KMS-11 (cell line): ENCODE results near the gene EIF5B.
"Not testable (repeated sequence)": the region's sequence is repeated elsewhere in the genome, so short reads cannot be mapped to it uniquely, and the experiment has no call there.

ENCODE experiments used
- H2AFZ ChIP-seq: fragments of 200-600 bp; sonication (generic); 2 replicates; pipeline ENCODE4 v1.6.1; 2016; ENCODE audit warnings: antibody characterized with exemption, mixed run types, low read depth
- H3K27ac ChIP-seq: fragments of 200-600 bp; sonication (generic); 2 replicates; pipeline ENCODE4 v1.6.1; 2016; ENCODE audit warnings: mild to moderate bottlenecking, mixed run types
- H3K27me3 ChIP-seq: fragments of 200-600 bp; sonication (generic); 2 replicates; pipeline ENCODE4 v1.6.1; 2017; ENCODE audit warnings: mild to moderate bottlenecking, low read depth, mixed run types, moderate library complexity; ENCODE audit not compliant: insufficient read depth
- H3K36me3 ChIP-seq: fragments of 200-600 bp; sonication (generic); 2 replicates; pipeline ENCODE4 v1.6.1; 2017; ENCODE audit warnings: mild to moderate bottlenecking, mixed run types; ENCODE audit not compliant: insufficient read depth
- H3K4me1 ChIP-seq: fragments of 200-600 bp; sonication (generic); 2 replicates; pipeline ENCODE4 v1.6.1; 2016; ENCODE audit warnings: mild to moderate bottlenecking, low read depth, mixed run types; ENCODE audit not compliant: poor library complexity, severe bottlenecking
- H3K4me2 ChIP-seq: fragments of 200-600 bp; sonication (generic); 2 replicates; pipeline ENCODE4 v1.7.0; 2016; ENCODE audit warnings: mild to moderate bottlenecking, mixed run types
- H3K4me3 ChIP-seq: fragments of 200-600 bp; sonication (generic); IDR thresholded peaks from 2 replicates; pipeline ENCODE4 v1.6.1; 2017; ENCODE audit warnings: low read depth, low read length, mixed read lengths; ENCODE audit not compliant: insufficient read depth
- H3K79me2 ChIP-seq: fragments of 200-600 bp; sonication (generic); 2 replicates; pipeline ENCODE4 v1.6.1; 2016; ENCODE audit warnings: low read depth, mixed run types; ENCODE audit not compliant: insufficient read depth
- H3K9ac ChIP-seq: fragments of 200-600 bp; sonication (generic); 2 replicates; pipeline ENCODE4 v1.6.1; 2016; ENCODE audit warnings: mild to moderate bottlenecking, mixed run types
- H4K20me1 ChIP-seq: fragments of 200-600 bp; sonication (generic); 2 replicates; pipeline ENCODE4 v1.6.1; 2016; ENCODE audit warnings: mild to moderate bottlenecking, mixed run types; ENCODE audit not compliant: insufficient read depth
- TF ChIP-seq, protein P1 (sequence below): fragments of 200-600 bp; sonication (generic); conservative IDR thresholded peaks from 2 replicates; pipeline ENCODE4 v1.6.1; 2017; ENCODE audit warnings: low read depth, mild to moderate bottlenecking, antibody characterized with exemption, low read length, moderate library complexity, mixed read lengths

Gene EIF5B

DNA sequence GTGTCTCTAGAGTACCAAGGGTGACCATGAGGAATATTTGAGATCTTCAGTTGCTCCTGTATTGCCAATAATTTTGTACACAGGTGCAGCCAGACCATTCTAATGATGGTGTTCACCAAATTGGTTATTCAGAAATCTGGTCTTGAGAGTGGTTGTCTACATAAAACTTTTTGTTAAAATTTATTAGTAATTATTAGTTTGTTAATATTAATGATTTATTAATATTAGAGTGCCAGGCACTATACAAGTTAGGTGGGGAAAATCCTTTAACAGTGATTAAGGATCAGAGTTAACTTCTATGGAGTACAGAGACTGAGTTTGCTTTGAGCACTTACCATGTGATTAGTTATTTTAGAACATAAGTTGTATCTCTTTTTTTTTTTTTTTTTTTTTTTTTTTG, 9.0 kb downstream of the EIF5B start:
- H3K4me3 ChIP-seq: no peak overlapping the region
- peaks cover 56% of the 10 kb centered on the region for H4K20me1 ChIP-seq
- H3K36me3 ChIP-seq: no peaks in the 10 kb centered on the region
- peaks cover 99% of the 10 kb centered on the region for H3K79me2 ChIP-seq
- H3K27ac ChIP-seq: no peak overlapping the region
- H2AFZ ChIP-seq: no peak overlapping the region
- TF ChIP-seq, protein P1, sequence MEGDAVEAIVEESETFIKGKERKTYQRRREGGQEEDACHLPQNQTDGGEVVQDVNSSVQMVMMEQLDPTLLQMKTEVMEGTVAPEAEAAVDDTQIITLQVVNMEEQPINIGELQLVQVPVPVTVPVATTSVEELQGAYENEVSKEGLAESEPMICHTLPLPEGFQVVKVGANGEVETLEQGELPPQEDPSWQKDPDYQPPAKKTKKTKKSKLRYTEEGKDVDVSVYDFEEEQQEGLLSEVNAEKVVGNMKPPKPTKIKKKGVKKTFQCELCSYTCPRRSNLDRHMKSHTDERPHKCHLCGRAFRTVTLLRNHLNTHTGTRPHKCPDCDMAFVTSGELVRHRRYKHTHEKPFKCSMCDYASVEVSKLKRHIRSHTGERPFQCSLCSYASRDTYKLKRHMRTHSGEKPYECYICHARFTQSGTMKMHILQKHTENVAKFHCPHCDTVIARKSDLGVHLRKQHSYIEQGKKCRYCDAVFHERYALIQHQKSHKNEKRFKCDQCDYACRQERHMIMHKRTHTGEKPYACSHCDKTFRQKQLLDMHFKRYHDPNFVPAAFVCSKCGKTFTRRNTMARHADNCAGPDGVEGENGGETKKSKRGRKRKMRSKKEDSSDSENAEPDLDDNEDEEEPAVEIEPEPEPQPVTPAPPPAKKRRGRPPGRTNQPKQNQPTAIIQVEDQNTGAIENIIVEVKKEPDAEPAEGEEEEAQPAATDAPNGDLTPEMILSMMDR: no peak
- H3K27me3 ChIP-seq: no peaks in the 10 kb centered on the region
- no peak overlapping the region for H3K4me2 ChIP-seq
- peaks cover 30% of the 10 kb centered on the region for H3K4me1 ChIP-seq
- no peak overlapping the region for H3K9ac ChIP-seq

DNA sequence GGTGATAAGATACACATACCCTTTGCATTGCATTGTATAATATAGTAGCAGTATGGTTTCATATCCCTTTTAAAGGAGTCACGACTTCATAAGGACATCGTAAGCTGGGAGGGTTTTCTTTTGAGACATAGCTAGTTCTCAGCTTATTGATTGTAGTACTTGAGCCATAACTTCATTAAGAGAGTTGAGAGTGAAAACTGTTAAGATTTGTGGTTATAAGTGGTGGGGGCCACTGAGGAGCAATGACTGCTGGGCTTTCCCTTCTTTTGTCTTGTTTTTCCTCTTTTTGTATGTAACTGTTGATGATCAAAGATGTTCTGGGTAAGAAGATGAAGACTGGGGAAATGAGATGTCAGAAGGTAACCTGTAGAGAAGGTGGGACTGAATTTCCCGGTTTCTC, 11.0 kb downstream of the EIF5B start:
- Histone ChIP-seq H3K27me3 (no peaks in the 10 kb centered on the region), H3K27ac (no peak overlapping the region), H3K79me2 (peaks cover 99% of the 10 kb centered on the region), H4K20me1 (peaks cover 41% of the 10 kb centered on the region), H2AFZ (no peak overlapping the region), H3K36me3 (no peaks in the 10 kb centered on the region), H3K4me2 (0 out of 2 replicates have a peak overlapping the region, but pooled peaks have one; percentile 21), H3K4me3 (no peak overlapping the region), H3K4me1 (peaks cover 28% of the 10 kb centered on the region), H3K9ac (no peak overlapping the region)
- TF ChIP-seq, protein P1: no peak

DNA sequence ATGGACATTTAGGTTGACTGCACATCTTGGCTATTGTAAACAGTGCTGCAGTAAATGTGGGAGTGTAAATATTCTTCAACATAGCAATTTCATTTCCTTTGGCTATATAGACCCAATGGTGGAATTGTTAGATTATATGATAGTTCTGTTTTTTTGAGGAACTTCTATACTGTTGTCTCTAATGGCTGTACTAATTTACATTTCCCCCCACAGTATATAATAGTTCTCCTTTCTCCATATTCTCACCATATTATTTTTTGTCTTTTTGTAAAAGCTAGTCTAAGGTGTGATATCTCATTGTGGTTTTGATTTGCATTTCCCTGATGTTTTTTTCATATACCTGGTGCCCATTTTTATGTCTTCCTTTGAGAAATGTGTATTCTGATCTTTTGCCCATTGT, 13.0 kb downstream of the EIF5B start:
- TF ChIP-seq, protein P1: no peak
- Histone ChIP-seq H3K4me1 (peaks cover 28% of the 10 kb centered on the region), H3K79me2 (peaks cover 99% of the 10 kb centered on the region), H2AFZ (no peak overlapping the region), H3K4me3 (no peak overlapping the region), H3K4me2 (no peak overlapping the region), H3K27ac (no peak overlapping the region), H3K9ac (no peak overlapping the region), H3K27me3 (no peaks in the 10 kb centered on the region), H3K36me3 (no peaks in the 10 kb centered on the region), H4K20me1 (peaks cover 30% of the 10 kb centered on the region)

DNA sequence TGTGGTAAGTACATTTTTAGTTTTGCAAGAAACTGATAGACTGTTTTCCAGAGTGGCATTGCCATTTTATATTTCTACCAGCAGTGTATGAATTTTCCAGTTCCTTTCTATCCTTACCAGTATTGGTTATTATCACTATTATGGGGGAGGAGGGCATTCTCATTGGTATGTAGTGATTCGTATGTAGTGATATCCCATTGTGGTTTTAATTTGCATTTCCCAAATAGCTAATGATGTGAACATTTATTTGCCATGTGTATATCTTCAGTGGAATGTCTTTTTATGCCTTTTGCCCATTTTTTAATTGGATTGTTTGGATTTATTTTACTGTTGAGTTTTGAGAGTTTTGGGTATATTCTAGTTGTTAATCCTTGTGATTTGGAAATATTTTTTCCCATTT, 16.9 kb downstream of the EIF5B start:
- H4K20me1 ChIP-seq: peaks cover 15% of the 10 kb centered on the region; the same call in 1 of the 2 replicates
- H3K79me2 ChIP-seq: peaks cover 100% of the 10 kb centered on the region
- no peak overlapping the region for H3K9ac ChIP-seq
- H2AFZ ChIP-seq: no peak overlapping the region
- no peaks in the 10 kb centered on the region for H3K27me3 ChIP-seq
- TF ChIP-seq, protein P1: no peak
- no peak overlapping the region for H3K27ac ChIP-seq
- no peaks in the 10 kb centered on the region for H3K36me3 ChIP-seq
- H3K4me1 ChIP-seq: peaks cover 28% of the 10 kb centered on the region
- no peak overlapping the region for H3K4me2 ChIP-seq
- H3K4me3 ChIP-seq: no peak overlapping the region

DNA sequence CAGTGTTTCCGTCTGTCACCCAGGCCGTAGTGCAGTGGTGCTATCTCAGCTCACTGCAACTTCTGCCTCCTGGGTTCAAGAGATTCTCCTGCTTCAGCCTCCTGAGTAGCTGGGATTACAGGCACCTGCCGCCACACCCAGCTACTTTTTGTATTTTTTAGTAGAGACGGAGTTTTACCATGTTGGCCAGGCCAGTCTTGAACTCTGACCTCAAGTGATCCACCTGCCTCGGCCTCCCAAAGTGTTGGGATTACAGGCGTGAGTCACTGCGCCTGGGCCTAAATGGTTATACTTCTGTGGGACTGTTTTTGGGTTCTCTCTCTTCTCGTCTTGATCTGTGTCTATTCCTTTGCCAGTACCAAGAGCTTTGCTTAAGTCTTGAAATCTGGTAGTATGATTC, 17.6 kb downstream of the EIF5B start:
- H4K20me1 ChIP-seq: 0 out of 2 replicates have a peak, but pooled peaks cover 12% of the 10 kb centered on the region

More for the DNA sequence above, 17.6 kb downstream of the EIF5B start:
- not testable (repeated sequence) for H3K4me3 ChIP-seq, H3K9ac ChIP-seq, H3K36me3 ChIP-seq, H2AFZ ChIP-seq, H3K27ac ChIP-seq, H3K27me3 ChIP-seq, H3K4me2 ChIP-seq
- Histone ChIP-seq H3K4me1 (peaks cover 28% of the 10 kb centered on the region), H3K79me2 (peaks cover 99% of the 10 kb centered on the region)
